T-helper 22 cell (primary cell): Measurements from ENCODE around the gene GTF2H4.
"Not testable (repeated sequence)": the region's sequence is repeated elsewhere in the genome, so short reads cannot be mapped to it uniquely, and the experiment has no call there.

ENCODE experiments used
- DNase-seq: peaks from one replicate; pipeline ENCODE4 v3.0.0-alpha.2; 2020; ENCODE audit warnings: low read depth

GTF2H4 gene

DNA sequence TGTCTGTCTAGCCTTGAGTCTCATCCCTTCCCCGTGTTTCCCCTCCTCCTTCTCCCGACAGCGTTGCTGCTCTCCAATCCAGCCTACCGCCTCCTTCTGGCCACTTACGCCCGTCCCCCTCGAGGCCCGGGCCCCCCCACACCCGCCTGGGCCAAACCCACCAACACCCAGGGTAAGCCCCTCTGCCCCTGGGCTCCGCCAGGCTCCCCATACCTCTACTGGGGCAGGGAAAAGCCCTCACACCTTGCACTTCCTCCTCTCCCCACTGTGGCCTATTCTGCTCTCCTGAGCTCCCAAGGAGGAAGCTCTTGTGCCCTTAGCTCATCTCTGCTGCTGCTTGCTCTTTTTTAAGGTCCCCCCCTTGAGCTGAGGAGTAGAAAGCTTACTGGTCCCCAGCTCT lies 12.7 kb upstream of the GTF2H4 start:
- no peak for DNase-seq

DNA sequence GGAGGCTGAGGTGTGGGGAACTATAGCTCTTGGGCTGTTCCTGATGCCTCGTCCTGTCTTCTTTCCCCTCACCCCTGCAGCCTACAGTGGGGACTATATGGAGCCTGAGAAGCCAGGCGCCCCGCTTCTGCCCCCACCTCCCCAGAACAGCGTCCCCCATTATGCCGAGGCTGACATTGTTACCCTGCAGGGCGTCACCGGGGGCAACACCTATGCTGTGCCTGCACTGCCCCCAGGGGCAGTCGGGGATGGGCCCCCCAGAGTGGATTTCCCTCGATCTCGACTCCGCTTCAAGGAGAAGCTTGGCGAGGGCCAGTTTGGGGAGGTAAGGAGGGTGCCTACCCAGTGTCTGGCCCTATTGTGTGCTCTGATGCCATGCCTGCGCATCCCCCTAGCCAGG lies 11.5 kb upstream of the GTF2H4 start:
- no peak for DNase-seq

DNA sequence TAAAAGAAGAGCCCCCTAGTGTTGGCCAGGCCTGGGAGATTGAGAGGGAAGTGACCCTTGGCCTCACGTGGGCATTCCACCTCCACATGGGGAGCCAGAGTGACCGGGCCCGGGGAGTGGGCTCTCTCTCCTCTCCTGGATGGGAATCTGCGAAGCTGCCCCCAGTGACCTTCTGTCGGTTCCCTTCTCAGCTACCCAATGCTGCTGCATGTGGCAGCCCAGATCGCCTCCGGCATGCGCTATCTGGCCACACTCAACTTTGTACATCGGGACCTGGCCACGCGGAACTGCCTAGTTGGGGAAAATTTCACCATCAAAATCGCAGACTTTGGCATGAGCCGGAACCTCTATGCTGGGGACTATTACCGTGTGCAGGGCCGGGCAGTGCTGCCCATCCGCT lies 10.1 kb upstream of the GTF2H4 start:
- no peak for DNase-seq

DNA sequence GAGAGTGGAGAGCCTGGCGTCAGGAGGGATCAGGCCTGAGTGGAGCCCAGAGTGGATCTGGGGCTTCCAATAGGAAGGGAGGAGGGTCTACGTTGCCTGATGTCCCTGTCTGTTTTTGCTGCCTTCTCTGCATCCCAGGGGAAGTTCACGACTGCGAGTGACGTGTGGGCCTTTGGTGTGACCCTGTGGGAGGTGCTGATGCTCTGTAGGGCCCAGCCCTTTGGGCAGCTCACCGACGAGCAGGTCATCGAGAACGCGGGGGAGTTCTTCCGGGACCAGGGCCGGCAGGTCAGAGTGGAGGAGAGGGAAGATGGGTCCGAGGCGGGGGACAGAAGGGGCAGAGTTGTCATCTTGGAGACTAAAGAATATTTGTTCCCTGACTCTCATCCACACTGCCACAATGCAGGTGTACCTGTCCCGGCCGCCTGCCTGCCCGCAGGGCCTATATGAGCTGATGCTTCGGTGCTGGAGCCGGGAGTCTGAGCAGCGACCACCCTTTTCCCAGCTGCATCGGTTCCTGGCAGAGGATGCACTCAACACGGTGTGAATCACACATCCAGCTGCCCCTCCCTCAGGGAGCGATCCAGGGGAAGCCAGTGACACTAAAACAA lies 9.2 kb upstream of the GTF2H4 start:
- no peak for DNase-seq

DNA sequence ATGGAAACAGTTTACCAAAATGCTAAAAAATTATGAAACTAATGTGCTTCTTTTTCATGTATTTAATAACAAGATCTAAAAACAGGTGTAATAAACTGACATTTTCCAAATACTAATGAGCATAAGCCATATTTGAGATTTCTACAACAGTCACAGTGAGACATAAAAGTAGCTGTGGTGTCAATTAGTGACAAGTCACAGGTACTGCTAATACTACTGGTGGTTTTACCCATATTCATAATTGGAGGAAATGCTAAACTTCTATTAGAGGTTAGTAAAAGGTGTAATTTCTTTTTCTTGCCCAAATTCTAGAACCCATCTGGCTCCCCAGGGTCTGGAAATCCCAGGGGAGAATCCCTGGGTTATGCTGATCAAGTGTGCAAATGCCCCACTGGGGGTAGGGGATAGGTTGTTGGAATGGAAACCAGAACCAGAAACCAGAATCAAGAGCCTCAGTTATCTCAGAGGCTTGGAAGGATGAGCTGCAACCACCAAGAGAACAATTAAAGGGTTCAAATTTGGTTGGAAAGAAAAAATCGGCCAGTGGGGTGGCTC lies 7.1 kb upstream of the GTF2H4 start:
- no peak for DNase-seq

DNA sequence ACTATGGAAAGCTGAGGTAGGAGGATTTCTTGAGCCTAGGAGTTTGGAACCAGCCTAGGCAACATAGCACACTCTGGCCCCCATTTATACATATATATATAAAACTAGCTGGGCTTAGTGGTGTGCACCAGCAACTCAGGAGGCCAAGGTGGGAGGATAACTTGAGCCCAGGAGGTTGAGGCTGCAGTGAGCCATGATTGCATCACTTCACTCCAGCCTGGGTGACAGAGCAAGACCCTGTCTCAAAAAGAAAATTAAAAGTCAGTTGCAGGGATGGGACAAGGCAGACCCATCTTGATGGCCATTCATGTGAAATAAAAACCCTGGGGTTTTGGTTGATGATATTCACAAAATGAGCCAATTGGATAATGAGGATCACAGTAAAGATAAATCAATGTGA lies 6.6 kb upstream of the GTF2H4 start:
- DNase-seq = no peak

DNA sequence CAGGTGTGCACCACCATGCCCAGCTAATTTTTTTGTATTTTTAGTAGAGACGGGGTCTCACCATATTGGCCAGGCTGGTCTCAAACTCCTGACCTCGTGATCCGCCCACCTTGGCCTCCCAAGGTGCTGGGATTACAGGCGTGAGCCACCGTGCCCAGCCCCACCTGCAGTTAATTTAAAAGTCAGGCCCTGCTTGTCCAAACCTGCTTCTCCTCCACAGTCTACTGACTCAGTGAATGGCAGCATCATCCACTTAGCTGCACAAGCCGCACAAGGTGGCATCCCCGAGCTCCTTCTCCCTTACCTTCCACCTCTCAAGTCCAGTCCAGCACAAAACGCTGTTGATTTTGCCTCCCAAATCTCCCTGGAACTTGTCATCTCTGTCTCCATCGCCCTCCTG lies 5.8 kb upstream of the GTF2H4 start:
- not testable (repeated sequence) for DNase-seq

DNA sequence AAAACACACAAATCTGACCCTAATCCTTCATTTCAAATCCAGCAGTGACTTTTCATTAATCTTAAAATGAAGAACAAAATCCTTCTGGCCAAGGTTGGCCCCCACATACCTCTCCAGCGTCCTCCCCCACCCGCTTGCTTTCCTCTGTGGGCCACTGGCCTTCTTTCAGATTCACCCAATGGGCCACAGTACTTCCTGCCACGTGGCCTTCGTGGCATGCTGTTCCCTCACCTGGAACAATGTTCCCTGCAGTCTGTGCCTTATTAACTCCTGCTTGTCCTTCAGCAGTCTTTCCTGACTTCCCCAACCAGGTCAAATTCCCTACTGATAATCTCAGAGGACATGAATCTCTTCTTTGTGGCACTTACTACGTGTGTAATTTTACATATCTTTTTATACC lies 5.3 kb upstream of the GTF2H4 start:
- DNase-seq = no peak

DNA sequence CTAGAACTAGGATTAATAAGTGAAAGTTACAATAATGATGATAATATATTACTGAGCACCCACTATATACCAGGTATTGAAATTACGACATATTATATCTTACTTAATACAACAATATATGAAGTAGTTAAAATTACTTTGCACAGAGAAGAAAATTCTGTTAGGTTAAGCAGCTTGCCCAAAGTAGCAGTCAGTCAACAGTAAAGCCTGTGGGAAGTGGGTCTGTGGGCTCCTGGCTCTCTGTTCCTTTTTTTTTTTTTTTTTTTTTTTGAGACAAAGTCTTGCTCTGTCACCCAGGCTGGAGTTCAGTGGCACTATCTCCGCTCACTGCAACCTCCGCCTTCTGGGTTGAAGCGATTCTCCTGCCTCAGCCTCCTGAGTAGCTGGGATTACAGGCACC lies 4.8 kb upstream of the GTF2H4 start:
- DNase-seq = no peak

DNA sequence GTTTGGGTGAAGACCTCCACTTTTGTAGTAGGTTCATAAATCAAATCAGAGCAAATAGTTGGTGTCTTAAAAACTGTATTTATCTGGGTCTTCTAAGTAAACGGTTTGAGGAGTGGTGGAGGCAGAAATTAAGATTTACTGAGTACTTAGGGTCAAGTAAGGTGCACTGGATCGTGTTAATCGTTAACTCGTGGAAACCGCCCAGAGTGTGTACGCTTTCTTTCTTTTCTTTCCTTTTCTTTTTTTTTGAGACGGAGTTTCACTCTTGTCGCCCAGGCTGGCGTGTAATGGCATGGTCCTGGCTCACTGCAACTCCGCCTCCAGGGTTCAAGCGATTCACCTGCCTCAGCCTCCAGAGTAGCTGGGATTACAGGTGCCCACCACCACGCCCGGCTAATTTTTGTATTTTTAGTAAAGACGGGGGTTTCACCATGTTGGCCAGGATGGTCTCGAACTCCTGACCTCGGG lies 683 bp upstream of the GTF2H4 start:
- not testable (repeated sequence) for DNase-seq

DNA sequence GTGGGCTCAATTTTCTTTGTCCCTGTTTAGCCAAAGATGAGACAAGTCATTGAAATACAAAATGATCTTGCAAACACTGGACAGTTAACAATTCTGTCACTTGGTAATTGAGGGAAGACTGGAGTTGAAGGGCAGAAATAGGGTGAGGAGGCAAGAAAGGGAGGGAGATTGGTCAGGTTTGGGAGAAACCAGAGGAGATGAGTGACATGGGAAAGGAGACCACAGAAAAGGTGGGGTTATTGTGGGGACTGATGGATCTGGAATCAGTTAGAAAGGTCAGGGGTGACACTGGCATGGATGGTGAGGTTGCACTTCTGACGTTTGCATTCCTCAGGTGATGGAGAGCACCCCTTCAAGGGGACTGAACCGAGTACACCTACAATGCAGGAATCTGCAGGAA lies 693 bp downstream of the GTF2H4 start:
- no peak for DNase-seq

DNA sequence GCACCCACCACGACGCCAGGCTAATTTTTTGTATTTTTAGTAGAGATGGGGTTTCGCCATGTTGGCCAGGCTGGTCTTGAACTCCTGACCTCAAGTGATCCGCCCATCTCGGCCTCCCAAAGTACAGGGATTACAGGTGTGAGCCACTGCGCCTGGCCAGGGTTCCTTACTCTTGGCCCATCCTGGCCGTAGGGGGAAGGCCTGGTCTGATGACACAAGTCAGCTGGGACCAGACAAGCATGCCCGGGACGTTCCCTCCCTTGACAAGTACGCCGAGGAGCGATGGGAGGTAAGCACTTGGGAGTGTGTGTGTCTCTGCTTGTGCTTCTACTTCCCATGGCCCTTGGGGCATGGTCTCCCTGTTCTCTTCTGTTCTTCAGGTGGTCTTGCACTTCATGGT lies 2.5 kb downstream of the GTF2H4 start:
- DNase-seq = not testable (repeated sequence)

DNA sequence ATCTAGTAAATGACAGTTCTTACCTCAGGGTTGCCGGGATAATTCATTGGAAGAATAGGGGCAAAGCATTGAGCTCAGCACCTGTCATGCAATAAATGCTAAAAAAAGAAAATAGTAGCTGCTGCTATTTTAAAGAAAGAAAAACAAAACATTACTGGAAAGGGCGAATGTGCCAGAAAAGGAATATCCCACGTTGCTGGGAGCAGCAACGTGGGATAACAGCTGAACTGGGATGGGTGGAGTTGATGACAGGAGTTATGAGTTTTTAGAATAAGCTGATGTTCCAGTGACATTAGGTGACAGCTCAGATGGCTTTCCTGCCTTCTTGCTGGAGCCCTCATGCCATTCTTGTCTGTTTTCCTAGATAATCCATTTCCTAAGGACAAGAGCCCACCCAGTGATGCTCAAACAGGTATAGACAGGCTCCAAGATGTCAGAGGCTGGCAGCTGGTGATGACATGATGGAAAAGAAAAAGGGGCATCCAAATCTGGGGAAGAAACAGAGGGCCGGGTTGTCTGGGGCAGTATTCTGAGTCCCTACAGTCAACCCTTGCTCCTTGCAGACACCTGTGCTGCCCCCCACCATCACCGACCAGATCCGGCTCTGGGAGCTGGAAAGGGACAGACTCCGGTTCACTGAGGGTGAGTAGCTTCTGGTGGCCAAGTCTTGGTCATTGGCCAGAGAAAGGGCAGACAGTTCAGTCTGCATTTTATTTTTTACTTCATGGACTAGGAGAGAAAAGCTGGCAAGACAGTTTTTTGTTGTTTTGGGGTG lies 4.9 kb downstream of the GTF2H4 start:
- DNase-seq = no peak

DNA sequence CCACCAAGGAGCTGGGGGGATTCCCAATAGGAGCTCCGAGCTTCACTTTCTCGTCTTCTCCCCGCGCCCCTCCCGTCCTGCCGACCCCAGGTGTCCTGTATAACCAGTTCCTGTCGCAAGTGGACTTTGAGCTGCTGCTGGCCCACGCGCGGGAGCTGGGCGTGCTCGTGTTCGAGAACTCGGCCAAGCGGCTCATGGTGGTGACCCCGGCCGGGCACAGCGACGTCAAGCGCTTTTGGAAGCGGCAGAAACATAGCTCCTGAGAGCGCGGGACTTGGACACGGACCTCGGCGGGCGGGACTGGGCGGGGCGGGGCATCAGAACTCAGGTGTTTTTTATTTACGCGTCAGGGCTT lies 5.7 kb downstream of the GTF2H4 start:
- no peak for DNase-seq

DNA sequence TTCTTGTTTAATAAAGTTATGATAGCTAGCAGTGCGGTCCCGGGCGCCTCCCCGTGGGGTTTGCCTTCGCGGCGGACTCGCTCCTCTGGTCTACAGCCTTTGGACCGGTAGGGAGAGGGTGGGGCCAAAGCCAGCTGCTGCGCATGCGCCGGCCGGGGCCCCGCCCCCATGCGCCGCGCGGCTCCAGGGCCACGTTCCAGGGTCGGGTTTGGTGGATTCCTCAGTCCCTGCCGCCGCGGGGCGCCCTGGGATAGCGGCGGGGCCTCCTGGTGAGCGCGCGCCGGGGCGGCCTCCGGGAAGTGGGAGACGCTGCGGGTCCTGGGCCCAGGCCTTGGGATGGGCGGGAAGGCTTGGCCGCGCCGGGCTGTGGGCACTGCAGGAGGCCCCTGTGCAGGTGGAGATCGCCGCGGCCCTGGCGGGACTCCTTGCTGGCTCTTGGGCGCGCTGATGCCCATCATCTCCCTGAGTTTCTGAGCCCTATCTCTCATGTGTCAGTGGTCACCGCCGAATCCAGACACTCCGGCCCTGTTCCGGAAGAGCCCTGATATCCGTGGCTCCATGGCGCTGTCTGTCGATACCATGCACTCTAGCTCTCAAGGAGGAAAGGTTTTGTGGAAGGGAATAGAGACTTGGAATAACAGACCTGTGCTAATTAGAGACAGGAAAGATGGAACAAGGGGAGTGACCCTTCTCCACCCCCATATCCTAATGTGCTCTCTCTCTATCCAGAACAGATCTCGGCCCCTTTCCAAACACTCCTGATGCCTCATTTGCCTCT lies 6.3 kb downstream of the GTF2H4 start, which contains the start of gene VARS2:
VARS2 (plus strand) TSS at position 163 of the 778 bp plus-strand sequence; CDS start at position 762, 599 bp downstream.
- DNase-seq = peak; percentile 81

DNA sequence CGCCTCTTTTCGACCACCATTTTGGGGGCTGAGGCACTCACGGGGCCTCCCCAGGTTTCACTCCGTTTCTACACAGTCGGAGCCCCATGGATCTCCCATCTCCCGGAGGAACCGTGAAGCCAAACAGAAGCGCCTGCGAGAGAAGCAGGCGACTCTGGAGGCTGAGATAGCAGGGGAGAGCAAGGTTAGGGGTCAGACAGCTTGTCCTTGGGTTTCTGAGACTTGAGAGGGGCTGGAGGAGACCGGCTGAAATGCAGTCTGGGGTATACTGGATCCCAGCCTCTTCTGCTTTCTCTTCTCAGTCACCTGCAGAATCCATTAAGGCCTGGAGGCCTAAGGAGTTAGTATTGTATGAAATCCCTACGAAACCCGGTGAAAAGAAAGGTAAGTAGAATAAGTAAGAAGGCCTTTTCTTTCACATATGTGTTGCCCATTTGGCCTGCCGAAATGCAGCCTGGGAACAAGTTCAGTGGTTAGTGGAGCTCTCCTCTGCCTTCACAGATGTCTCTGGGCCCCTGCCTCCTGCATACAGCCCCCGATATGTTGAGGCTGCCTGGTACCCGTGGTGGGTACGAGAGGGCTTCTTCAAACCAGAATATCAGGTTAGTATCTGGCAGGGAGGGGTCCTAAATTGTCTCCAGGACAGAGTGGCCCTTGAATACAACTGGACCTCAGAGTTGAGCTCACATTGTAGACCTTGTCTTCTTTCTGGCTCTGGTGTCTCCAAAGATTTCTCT lies 7.0 kb downstream of the GTF2H4 start:
- DNase-seq = no peak

DNA sequence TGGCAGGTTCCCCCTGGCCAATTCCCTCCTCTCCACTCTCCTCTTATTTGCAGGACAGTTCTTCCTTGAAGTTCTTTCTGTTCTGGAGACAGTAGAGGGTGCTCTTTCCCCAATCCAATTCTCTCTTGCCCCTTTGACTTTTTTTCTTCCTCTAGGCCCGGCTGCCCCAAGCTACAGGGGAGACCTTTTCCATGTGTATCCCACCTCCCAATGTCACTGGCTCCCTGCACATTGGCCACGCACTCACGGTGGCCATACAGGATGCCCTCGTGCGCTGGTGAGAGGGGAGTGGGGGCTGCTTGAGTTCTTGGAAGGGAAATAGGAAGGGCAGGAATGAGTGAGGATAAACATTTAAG lies 7.6 kb downstream of the GTF2H4 start:
- no peak for DNase-seq

DNA sequence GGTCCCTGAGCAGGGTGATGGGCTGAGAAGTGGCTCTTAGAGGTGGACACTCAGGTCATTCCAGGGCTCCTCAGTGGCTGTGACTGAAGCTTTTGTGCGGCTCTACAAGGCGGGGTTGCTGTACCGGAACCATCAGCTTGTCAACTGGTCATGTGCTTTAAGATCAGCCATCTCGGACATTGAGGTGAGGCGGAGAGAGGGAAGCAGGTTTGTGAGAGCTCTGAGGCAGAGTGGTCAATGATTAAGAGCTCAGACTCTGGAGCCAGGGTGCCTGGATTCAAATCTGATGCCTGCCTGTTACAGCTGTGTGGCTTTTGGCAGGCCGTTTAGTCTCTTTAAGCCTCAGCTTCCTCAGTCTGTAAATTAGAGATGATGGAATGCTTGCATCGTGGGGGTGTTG lies 9.0 kb downstream of the GTF2H4 start:
- no peak for DNase-seq

DNA sequence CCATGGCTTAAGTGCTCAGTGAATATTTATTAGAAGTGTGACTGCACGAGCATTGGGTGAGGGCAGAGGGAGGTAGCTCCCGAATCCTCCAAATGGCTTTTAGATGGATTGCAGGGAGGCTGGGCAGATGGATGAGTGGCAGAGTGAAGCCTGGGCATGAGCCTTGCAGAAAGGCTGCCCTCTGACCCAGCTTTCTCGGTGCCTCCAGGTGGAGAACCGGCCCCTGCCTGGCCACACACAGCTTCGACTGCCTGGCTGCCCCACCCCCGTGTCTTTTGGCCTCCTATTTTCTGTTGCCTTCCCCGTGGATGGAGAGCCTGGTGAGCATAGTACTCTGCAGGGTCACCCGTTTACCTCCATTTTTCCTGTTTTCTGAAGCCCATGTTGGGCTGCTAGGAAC lies 9.5 kb downstream of the GTF2H4 start:
- DNase-seq = no peak

DNA sequence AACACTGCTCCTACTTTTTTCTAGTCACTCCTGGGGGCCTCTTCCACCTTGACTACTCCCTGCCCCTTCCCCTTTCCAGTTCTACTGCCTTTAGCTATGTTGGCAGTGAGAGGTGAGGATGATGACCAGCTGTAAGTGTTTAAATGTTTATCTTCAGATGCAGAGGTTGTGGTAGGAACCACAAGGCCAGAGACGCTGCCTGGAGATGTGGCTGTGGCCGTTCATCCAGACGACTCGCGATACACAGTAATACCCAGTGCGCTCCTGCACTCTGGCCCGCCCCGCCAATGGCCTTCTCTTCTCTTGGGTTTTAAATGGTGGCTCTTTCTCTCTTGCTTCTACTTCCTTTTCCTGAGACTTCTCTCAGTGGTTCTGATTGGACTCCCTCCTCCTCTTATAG lies 10.7 kb downstream of the GTF2H4 start:
- no peak for DNase-seq

DNA sequence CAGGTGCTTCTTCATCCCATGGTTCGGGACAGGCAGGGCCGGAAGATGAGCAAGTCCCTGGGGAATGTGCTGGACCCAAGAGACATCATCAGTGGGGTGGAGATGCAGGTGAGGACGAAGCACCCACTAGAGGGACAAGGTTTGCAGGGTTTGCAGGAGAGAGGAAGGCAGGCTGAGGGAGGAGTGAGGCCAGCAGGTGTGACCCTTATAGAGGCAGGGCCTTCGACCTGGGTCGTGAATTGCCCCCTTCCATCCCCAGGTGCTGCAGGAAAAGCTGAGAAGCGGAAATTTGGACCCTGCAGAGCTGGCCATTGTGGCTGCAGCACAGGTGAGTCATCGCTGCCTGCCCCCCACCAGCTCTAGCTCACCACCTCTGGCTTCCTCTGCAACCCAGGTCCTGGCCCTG lies 14.4 kb downstream of the GTF2H4 start:
- DNase-seq = no peak

DNA sequence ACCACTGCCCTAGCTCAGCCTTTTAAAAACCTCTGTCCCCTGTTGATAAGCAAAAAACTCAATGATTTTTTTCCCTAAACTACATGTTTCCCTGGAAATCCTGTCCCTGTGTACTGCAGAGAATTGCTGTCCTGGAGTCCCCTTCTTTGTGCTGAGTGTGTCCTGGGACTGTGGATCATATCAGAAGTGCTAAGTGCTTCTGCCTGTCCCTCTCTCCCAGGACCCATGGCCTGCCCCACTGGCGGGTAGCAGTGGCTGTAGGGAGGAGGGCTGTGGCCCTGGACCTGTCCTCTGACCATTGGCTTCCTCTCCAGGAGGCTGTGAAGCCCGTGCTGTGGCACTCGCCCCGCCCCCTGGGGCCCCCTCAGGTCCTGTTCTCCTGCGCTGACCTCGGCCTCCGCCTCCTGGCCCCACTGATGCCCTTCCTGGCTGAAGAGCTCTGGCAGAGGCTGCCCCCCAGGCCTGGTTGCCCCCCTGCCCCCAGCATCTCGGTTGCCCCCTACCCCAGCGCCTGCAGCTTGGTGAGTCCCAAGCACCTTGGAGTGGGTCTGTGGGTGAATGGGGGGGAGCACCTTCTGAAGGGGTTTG lies 16.1 kb downstream of the GTF2H4 start:
- DNase-seq = not testable (repeated sequence)
